AG09319 (cell line): Measurements from ENCODE around the gene ACTR3C.

Source experiments
- DNase-seq: peaks from one replicate; pipeline ENCODE4 v3.0.0-alpha.2; 2010; ENCODE audit warnings: low read depth; ENCODE audit errors: extremely low read depth
- CTCF ChIP-seq: IDR thresholded peaks from 2 replicates; pipeline ENCODE4 v1.5.1; 2011; ENCODE audit warnings: low read depth, mild to moderate bottlenecking, inconsistent platforms, low read length, moderate library complexity

The ACTR3C gene

GRCh38 chr7:150322833-150323681 lies at the start of gene ACTR3C, which contains the start of gene LRRC61:
Gene ACTR3C (minus strand): TSS chr7:150323545. CDS start chr7:150295296, 28,249 bp downstream.
Gene LRRC61 (plus strand): TSS chr7:150323355. CDS start chr7:150336862, 13,507 bp downstream.
- TF ChIP-seq CTCF = no peak
- no peak for DNase-seq

- no peak for TF ChIP-seq CTCF
- no peak for DNase-seq
These were observed 49.1 kb upstream of the ACTR3C start for GRCh38 chr7:150372271-150373048.

- DNase-seq = no peak
- TF ChIP-seq CTCF = no peak
These were observed 48.6 kb upstream of the ACTR3C start for GRCh38 chr7:150371996-150372270.

- DNase-seq = no peak
- TF ChIP-seq CTCF = no peak
These were observed 48.0 kb upstream of the ACTR3C start for GRCh38 chr7:150371131-150371995.

- DNase-seq = no peak
- no peak for TF ChIP-seq CTCF
These were observed 47.3 kb upstream of the ACTR3C start for GRCh38 chr7:150370612-150371071.

- TF ChIP-seq CTCF = no peak
These were observed 46.6 kb upstream of the ACTR3C start for GRCh38 chr7:150369748-150370501.

More at GRCh38 chr7:150369748-150370501, 46.6 kb upstream of the ACTR3C start:
- DNase-seq = no peak
